Endodermal cell (in vitro differentiated cells): Measurements from ENCODE around the gene PANX2. TPM values are rescaled to one million over a fixed set of nuclear protein-coding genes. Genes with fewer than 3 reads are reported as not detected.

Source experiments
- DNase-seq: peaks from one replicate; pipeline ENCODE4 v3.0.0-alpha.2; 2017
- H3K27ac ChIP-seq: 2 replicates; pipeline ENCODE4 v1.5.1; 2013; ENCODE audit warnings: mild to moderate bottlenecking, low read depth, low read length, moderate library complexity
- H3K27me3 ChIP-seq: 2 replicates; pipeline ENCODE4 v1.6.1; 2013; ENCODE audit warnings: mild to moderate bottlenecking, low read length, moderate library complexity; ENCODE audit not compliant: insufficient read depth, control insufficient read depth, poor library complexity, severe bottlenecking
- H3K36me3 ChIP-seq: 2 replicates; pipeline ENCODE4 v1.7.0; 2013; ENCODE audit warnings: mild to moderate bottlenecking, low read length, moderate library complexity; ENCODE audit not compliant: control insufficient read depth, insufficient read depth
- H3K4me1 ChIP-seq: one replicate; pipeline ENCODE4 v1.7.0; 2013; ENCODE audit warnings: low read length; ENCODE audit not compliant: control insufficient read depth, insufficient read depth
- H3K4me3 ChIP-seq: 2 replicates; pipeline ENCODE4 v1.5.1; 2013; ENCODE audit warnings: mild to moderate bottlenecking, low read length, moderate library complexity
- H3K9ac ChIP-seq: 2 replicates; pipeline ENCODE4 v1.6.1; 2013; ENCODE audit warnings: mild to moderate bottlenecking, low read length, moderate library complexity; ENCODE audit not compliant: poor library complexity, severe bottlenecking; ENCODE audit errors: extremely low read depth
- H3K9me3 ChIP-seq: 2 replicates; pipeline ENCODE4 v1.6.1; 2013; ENCODE audit warnings: mild to moderate bottlenecking, low read length, moderate library complexity; ENCODE audit not compliant: control insufficient read depth
- H3K27ac Mint-ChIP-seq: 2 replicates; pipeline ENCODE4 v1.8.0; 2020; ENCODE audit warnings: mixed read lengths
- H3K27me3 Mint-ChIP-seq: 2 replicates; pipeline ENCODE4 v1.8.0; 2021; ENCODE audit warnings: mild to moderate bottlenecking, mixed read lengths; ENCODE audit not compliant: insufficient read depth
- H3K36me3 Mint-ChIP-seq: 2 replicates; pipeline ENCODE4 v1.8.0; 2020; ENCODE audit warnings: low read depth, mixed read lengths
- H3K4me1 Mint-ChIP-seq: 2 replicates; pipeline ENCODE4 v1.8.0; 2020; ENCODE audit warnings: mixed read lengths
- H3K4me3 Mint-ChIP-seq: 2 replicates; pipeline ENCODE4 v1.8.0; 2020; ENCODE audit warnings: mild to moderate bottlenecking, moderate library complexity, mixed read lengths
- H3K9me3 Mint-ChIP-seq: 2 replicates; pipeline ENCODE4 v1.8.0; 2020; ENCODE audit warnings: mild to moderate bottlenecking, mixed read lengths
- CTCF ChIP-seq: fragments of 200-600 bp; sonication (generic); conservative IDR thresholded peaks from 2 replicates; pipeline ENCODE4 v1.5.0; 2021; ENCODE audit warnings: antibody characterized with exemption, mild to moderate bottlenecking
- WGBS, 2 experiments: methylation state at CpG; one replicate each; pipeline versions ENCODE4 v1.1.5 to v1.1.7; 2013; ENCODE audit warnings: missing lambda C conversion rate in 2 of 2, mixed read lengths in 1 of 2; ENCODE audit not compliant: insufficient coverage in 1 of 2, insufficient read length in 1 of 2; 5-methylcytosine and 5-hydroxymethylcytosine counted together
- total RNA-seq, 2 donors: library from RNA; stranded (reverse); fragmentation: NEBNext Ultra II Directional in 1 of 2; extraction: Animal tissue kit (Norgen Biotek cat#: 25700) in 1 of 2; gene quantifications; 2 replicates in 1 of 2; 3 replicates in 1 of 2; pipeline ENCODE4 v1.2.1, GENCODE V29; 2021

PANX2 gene
- total RNA-seq, 2 donors from 2014 or later, result 8.8 to 11.2 TPM

DNA sequence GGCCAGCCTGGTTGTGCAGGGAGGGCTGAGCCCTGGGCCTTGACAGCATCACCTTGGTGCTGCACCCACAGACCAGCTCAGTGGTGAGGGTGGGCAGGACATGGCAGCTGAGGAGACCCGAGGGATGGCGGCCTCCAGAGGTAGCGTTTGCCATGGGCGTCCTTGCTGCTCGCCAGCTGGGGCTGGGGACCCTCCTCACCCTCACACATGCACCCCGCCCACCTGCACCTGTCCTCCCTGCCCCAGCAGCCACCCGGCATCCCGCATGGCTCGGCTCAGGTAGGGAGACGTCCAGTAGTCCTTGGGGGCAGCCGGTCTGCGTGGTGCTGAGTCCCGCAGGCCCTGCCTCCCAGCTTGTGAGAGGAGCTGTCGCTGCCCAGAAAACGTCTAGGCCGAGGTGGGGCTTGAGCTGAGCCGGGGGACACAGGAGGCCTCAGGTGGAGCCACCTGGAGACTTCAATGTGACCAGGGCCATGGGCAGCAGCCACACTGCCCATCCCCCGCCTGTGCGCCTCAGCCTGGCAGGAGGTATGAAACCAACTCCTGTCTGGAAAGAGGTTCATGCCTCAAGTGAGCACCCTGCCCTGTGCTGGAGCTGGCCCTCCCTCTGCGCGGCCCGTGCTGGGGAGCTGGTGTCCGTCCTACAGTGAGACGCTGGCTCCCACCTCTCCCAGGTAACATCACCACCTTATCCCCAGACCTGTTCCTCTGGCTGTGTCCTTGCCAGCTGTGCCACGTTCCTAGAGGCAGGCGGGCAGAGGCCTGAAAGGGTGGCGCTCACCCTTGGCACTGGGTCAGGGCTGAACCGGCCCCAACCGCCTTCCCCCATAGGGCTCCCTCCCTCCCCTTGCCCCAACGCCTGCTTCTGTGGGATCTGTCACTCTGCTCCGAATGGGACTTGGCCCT, 11.9 kb downstream of the PANX2 start:
- H3K4me3 Mint-ChIP-seq, result no peak overlapping the region
- H3K27ac Mint-ChIP-seq, result no peak overlapping the region
- no peaks in the 10 kb centered on the region for H3K4me1 Mint-ChIP-seq
- H3K36me3 ChIP-seq, result no peaks in the 10 kb centered on the region
- no peak overlapping the region for H3K9ac ChIP-seq
- no peak for DNase-seq
- H3K36me3 Mint-ChIP-seq, result peaks cover 8% of the 10 kb centered on the region
- H3K9me3 Mint-ChIP-seq, result no peaks in the 10 kb centered on the region
- TF ChIP-seq CTCF, result no peak
- H3K27ac ChIP-seq, result no peak overlapping the region
- peaks cover 4% of the 10 kb centered on the region for H3K4me1 ChIP-seq
- WGBS, 2 experiments, result 91 to 94% methylated on average over 21 to 31 of the region's 31 CpGs
- H3K4me3 ChIP-seq, result no peak overlapping the region
- H3K9me3 ChIP-seq, result no peaks in the 10 kb centered on the region
- H3K27me3 ChIP-seq, result no peaks in the 10 kb centered on the region
- H3K27me3 Mint-ChIP-seq, result peaks cover 3% of the 10 kb centered on the region

DNA sequence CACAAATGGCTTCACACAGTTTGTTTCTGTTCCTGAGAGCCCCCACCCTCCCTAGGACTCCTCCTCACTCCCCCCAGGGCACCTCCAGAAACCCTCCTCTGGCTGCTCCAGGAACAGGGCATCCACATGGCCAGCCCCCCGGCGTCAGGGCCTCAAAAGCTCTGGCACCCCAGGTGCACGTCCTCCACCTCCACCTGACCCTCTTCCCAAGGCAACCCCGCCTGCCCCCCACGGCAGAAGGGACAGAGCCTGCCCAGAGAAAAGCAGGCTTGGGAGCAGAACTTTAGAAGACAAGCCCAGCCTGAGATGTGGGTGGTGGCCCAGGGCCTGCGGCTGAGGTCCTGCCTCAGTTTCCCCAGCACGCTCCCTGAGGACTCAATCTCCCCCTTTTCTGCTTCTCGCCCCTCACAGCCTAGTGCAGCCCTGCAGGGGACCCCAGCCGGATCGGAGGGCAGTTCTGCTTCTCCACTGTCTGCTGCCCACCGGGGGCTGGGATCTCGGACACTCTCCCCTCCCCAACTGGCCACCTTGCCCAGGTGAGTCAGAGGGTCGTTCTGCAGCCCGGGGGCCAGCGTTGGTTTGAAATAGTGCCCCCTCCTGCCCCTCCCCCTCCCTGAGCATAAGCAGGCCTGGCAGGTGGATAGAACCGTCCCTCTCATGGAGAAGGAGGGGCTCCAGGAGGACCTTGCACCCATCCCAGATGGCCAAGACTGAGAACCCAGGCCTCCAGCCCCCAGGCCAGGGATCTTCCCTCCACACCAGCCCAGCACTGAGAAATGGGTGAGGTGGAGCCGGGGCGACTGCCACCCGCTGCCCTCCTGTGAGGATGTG, 12.8 kb downstream of the PANX2 start:
- H3K36me3 ChIP-seq, result no peaks in the 10 kb centered on the region
- H3K9me3 ChIP-seq, result no peaks in the 10 kb centered on the region
- no peak overlapping the region for H3K9ac ChIP-seq
- no peaks in the 10 kb centered on the region for H3K27me3 ChIP-seq
- Mint-ChIP-seq H3K9me3 (no peaks in the 10 kb centered on the region), H3K27me3 (peaks cover 3% of the 10 kb centered on the region), H3K27ac (no peak overlapping the region), H3K36me3 (peaks cover 6% of the 10 kb centered on the region), H3K4me1 (no peaks in the 10 kb centered on the region), H3K4me3 (no peak overlapping the region)
- no peak for DNase-seq
- no peak overlapping the region for H3K4me3 ChIP-seq
- 90 to 96% methylated on average over 14 to 19 of the region's 19 CpGs for WGBS, 2 experiments
- no peak for TF ChIP-seq CTCF
- peaks cover 4% of the 10 kb centered on the region for H3K4me1 ChIP-seq
- no peak overlapping the region for H3K27ac ChIP-seq

DNA sequence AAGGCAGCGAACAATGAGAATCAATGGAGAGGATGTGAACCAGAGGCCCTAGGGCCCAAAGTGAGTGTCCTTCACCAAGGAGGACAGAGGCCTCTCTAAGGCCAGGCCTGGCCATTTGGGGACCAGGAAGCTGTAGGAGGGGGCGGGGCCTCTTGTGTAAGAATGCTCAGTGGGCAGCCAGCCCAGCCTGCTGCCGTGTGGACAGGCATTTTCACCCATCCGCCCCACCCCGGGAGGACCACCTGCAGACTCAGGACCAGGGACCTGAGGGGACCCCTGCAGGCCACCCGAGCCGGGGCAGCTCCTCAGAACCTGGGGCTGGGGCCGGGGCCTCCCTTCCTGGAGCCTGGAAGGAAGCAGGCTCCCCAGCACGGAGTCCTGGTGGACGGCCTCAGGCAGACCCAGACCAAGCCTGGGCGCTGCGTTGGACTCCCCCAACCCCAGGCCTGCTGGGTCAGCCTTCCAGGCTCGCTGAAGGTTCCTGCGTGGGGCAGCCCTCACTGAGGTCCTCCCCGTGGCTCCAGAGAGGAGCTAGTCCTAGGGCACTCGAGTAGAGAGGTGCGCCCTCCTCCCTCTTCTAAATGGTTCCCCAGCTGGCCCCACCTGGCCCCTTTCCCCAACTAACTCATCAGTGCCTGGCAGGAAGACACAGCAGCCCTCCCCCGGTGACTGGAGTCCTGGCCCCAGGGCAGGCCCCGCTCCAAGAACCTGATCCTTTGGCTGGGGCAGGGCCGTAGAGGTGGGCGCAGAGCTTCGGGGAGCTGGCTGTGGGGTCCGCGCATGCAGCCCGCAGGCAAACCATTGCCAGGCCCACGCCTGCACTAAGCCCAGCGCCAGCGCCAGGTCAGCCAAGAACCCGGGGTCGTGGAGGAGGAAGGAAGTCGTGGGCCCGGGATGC, 13.7 kb downstream of the PANX2 start:
- peaks cover 3% of the 10 kb centered on the region for H3K27me3 Mint-ChIP-seq
- peaks cover 4% of the 10 kb centered on the region for H3K4me1 ChIP-seq
- H3K27me3 ChIP-seq, result no peaks in the 10 kb centered on the region
- peak; percentile 39 for TF ChIP-seq CTCF
- H3K4me3 Mint-ChIP-seq, result peak overlapping the region; percentile 51
- H3K9ac ChIP-seq, result no peak overlapping the region
- no peaks in the 10 kb centered on the region for H3K9me3 ChIP-seq
- H3K4me1 Mint-ChIP-seq, result no peaks in the 10 kb centered on the region
- H3K27ac ChIP-seq, result no peak overlapping the region
- no peaks in the 10 kb centered on the region for H3K9me3 Mint-ChIP-seq
- DNase-seq, result peak; percentile 72
- 77 to 84% methylated on average over 22 to 32 of the region's 32 CpGs for WGBS, 2 experiments
- peaks cover 6% of the 10 kb centered on the region for H3K36me3 ChIP-seq
- H3K27ac Mint-ChIP-seq, result no peak overlapping the region
- peaks cover 6% of the 10 kb centered on the region for H3K36me3 Mint-ChIP-seq
- H3K4me3 ChIP-seq, result no peak overlapping the region
